Measurements from ENCODE around the gene HDGF. TPM values are rescaled to one million over a fixed set of nuclear protein-coding genes. Genes with fewer than 3 reads are reported as not detected.

The HDGF gene
- total RNA-seq, 1 donor from 2014 or later = 360 TPM

DNA sequence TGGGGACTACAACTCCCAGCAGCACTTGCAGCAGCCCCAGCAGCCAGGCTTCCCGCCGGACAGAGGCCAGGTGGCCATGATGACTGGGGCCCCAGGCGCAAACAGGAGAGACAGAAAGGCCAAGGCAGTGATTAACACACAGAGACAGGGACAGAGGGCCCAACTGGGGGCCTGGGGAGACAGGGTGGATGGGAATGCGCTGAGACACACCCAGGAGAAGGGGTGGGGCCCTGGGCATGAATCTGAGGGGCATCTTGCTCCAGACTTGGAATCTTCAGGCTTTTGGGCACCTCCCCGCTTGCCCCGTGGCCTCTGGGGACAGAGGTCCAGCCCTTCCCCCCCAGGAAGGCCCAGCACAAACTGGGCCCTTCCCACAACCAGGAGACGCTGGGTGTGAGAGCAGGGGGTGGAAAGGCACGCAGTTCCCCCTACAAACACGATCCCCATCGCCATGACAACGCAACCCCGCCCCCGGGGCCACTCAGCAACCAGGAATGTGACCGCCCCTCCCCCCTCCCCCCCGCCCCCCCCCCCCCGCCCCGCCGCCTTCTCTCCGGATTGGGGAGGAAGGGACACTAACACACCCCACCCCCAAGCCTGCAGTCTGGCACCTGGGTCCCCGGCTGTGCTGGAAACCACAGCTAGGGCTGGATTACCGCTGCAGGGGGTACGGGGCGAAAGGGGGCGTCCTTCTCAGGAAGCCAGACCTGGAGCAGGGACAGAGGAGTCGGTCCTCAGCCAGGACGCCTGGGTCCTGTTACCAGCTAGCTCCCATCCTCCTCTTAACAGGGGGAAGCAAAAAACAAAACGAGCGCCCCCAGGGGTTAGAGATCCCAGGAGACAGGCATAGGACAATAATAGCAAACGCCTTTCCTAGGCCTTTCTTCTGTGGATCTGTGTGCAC lies 4.5 kb downstream of the HDGF start:
- Mint-ChIP-seq H3K4me3 (peak overlapping the region; percentile 97), H3K9me3 (no peaks in the 10 kb centered on the region), H3K27me3 (no peaks in the 10 kb centered on the region), H3K36me3 (ENCODE audit: low read depth) (peaks cover 66% of the 10 kb centered on the region), H3K4me1 (peaks cover 40% of the 10 kb centered on the region), H3K27ac (peak overlapping the region; percentile 96)
- DNase-seq = peak; percentile 85
- intact Hi-C loops (cut with micrococcal nuclease) = no loop called here

DNA sequence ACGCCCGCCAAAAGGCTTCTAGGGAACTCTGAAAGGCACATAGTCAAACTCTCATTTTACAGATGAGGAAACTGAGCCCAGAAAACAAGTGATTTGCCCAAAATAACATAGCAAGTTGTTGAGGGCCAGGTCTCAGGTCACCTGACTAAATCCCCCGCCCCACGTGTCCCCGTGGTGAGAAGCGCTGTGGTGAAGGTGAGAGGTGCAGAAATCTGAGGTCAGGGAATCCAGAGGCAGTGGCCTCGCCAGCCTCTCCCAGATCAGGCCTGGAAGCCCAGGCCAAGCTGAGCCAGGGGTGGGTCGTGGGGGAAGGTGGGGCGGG lies 5.1 kb downstream of the HDGF start:
- DNase-seq = no peak
- H3K27me3 Mint-ChIP-seq = no peaks in the 10 kb centered on the region
- no peaks in the 10 kb centered on the region for H3K9me3 Mint-ChIP-seq
- peak overlapping the region; percentile 94 for H3K27ac Mint-ChIP-seq
- intact Hi-C loops (cut with micrococcal nuclease) = no loop called here
- peaks cover 67% of the 10 kb centered on the region for H3K36me3 Mint-ChIP-seq (ENCODE audit: low read depth)
- peak overlapping the region; percentile 97 for H3K4me3 Mint-ChIP-seq
- peaks cover 44% of the 10 kb centered on the region for H3K4me1 Mint-ChIP-seq

DNA sequence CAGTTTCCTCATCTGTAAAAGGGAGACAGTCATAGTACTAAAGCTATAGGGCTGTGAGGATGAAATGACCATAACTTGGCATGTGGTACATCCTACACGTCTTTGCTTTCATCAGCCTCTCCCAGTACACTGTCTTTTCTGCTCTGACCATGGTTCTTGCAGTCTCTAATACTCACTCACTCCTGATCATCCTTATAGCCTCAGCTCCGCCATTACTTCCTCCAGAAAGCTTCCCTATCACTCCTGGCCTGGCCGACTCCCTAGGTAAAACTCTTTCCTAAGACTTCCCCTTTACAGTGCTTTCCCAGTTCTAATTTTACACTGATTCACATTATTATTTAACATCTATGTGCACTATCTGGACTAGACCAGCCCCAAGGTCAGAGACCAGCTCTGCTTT lies 5.6 kb downstream of the HDGF start:
- peaks cover 70% of the 10 kb centered on the region for H3K36me3 Mint-ChIP-seq (ENCODE audit: low read depth)
- H3K27ac Mint-ChIP-seq = peak overlapping the region; percentile 70
- no peaks in the 10 kb centered on the region for H3K27me3 Mint-ChIP-seq
- no peak for DNase-seq
- intact Hi-C loops (cut with micrococcal nuclease) = no loop called here
- no peak overlapping the region for H3K4me3 Mint-ChIP-seq
- no peaks in the 10 kb centered on the region for H3K9me3 Mint-ChIP-seq
- peaks cover 46% of the 10 kb centered on the region for H3K4me1 Mint-ChIP-seq

DNA sequence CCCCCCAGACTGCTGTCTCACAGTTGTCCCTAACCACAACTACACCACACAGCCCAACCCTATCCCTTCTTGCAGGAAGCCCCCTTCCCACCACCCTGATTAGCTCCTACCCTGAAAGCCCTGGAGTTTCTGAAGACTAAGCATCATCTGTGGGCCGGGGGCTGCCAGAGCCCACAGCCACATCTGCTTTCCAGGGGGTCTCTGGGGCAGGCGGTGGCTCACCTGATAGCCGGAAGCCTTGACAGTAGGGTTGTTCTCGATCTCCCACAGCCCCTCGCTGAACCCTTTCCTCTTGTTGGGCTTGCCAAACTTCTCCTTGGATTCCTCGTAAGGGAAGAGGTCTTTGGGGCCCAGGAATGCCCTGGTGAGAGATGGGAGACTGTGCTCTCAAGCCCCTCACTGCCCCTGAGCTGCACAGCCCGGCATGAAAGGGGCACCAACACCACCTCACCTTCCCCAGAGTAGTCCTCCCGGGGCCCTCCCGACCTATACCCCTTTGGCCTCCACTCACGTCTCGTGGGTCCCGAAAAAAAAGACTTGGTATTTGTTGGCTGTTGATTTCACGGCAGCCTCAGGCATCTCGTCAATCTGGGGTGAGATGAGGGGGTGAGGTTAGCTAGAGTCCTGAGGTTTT lies 6.6 kb downstream of the HDGF start:
- H3K36me3 Mint-ChIP-seq (ENCODE audit: low read depth) = peaks cover 69% of the 10 kb centered on the region
- intact Hi-C loops (cut with micrococcal nuclease) = loop anchor here (5.0 kb wide), 1 partner anchor 72 kb away; the partner anchor contains the start of gene SH2D2A
- no peaks in the 10 kb centered on the region for H3K27me3 Mint-ChIP-seq
- no peak for DNase-seq
- H3K9me3 Mint-ChIP-seq = no peaks in the 10 kb centered on the region
- no peak overlapping the region for H3K4me3 Mint-ChIP-seq
- H3K27ac Mint-ChIP-seq = peak overlapping the region; percentile 70
- peaks cover 50% of the 10 kb centered on the region for H3K4me1 Mint-ChIP-seq

DNA sequence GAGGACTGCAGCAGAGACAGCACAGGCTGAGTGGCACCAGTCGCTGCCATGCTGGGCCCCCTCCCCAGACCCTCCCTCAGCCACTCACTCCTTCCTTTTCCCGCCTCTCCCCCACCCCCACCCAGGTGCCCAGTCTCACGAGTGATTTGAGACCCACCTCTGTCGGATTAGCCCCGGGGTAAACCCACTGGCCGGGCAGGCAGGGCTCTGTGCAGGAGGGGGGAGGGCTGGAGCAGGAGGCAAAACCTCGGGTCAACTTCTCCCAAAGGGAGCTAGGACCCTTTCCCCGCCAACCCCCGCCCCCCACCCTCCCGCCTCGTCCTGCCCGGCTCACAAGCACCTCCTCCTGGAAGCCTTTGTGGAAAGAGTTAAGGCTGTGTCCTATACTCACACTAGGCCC lies 7.1 kb downstream of the HDGF start:
- Mint-ChIP-seq H3K4me3 (no peak overlapping the region), H3K4me1 (peaks cover 48% of the 10 kb centered on the region), H3K9me3 (no peaks in the 10 kb centered on the region), H3K36me3 (ENCODE audit: low read depth) (peaks cover 65% of the 10 kb centered on the region), H3K27me3 (no peaks in the 10 kb centered on the region), H3K27ac (no peak overlapping the region)
- intact Hi-C loops (cut with micrococcal nuclease) = loop anchor here (5.0 kb wide), 1 partner anchor 73 kb away; the partner anchor contains the start of gene SH2D2A
- no peak for DNase-seq

DNA sequence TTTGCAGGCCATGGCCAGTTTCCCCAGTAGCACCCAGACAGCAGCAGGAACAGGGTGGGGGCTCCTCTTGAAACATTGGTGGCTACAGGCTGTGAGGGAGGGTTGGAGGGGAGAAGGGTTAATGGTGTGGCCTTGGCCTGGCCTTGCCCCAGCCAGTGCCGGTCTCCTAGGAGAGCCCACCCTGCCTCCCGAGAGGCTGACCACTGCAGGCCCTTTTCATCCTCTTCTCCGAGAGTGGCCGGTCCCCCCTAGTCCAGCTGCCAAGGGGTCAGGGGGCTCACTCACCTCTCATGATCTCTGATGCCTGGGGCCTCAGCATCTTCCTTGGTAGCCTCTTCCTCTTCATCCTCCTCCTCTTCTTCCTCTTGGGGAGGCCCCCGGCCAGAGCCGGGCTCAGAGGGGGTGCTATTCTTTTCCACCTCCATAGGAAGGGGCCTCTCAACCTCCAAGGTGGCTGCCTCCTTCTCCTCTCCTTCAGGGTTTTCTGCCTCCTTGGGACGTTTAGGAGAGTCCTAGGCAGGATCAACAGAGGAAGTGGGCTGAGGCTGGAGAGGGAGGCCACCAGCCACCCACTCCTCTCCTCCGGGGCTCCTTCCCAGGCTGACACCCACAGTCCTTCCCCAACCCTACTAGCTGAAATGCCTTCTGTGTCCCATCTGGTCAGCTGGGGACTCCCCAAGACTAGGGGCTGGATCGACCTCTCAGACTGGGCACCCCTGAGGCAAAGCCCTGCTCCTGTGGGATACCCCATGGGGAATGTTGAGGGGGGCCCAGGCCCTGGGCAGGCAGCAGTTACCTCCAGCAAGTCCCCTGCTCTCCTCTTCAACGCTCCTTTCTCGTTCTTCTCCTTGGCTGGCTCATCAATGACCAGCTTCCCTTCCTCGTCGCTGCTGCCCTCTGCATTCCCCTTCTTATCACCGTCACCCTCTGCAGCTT lies 7.8 kb downstream of the HDGF start:
- H3K9me3 Mint-ChIP-seq = no peaks in the 10 kb centered on the region
- peaks cover 63% of the 10 kb centered on the region for H3K36me3 Mint-ChIP-seq (ENCODE audit: low read depth)
- no peaks in the 10 kb centered on the region for H3K27me3 Mint-ChIP-seq
- peaks cover 41% of the 10 kb centered on the region for H3K4me1 Mint-ChIP-seq
- no peak overlapping the region for H3K4me3 Mint-ChIP-seq
- intact Hi-C loops (cut with micrococcal nuclease) = loop anchor here (5.0 kb wide), 1 partner anchor 74 kb away; the partner anchor contains the start of gene SH2D2A
- peak; percentile 60 for DNase-seq
- H3K27ac Mint-ChIP-seq = peak overlapping the region; percentile 68

DNA sequence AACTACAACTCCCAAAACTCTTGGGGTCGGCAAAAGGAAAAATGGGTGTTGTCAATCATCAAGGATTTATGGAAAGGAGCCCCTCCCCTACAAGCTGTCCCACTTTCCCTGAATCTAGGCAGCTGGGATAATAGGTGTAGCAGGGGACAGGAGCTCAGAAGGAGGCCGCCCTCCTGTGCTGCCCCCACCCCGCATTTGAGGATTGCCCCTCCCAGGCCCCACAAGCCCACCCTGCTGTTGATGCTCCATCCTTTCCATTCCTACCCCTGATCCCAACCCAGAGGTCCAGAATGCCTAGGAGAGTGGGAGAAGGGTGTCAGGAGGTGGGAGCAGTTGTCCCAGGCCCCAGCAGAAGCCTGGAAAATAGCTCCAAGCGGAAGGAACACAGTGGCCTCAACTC lies 8.7 kb downstream of the HDGF start:
- Mint-ChIP-seq H3K36me3 (ENCODE audit: low read depth) (peaks cover 67% of the 10 kb centered on the region), H3K27me3 (no peaks in the 10 kb centered on the region), H3K27ac (peak overlapping the region; percentile 48), H3K4me3 (no peak overlapping the region), H3K9me3 (no peaks in the 10 kb centered on the region), H3K4me1 (peaks cover 34% of the 10 kb centered on the region)
- intact Hi-C loops (cut with micrococcal nuclease) = loop anchor here (5.0 kb wide), 1 partner anchor 74 kb away; the partner anchor contains the start of gene SH2D2A
- no peak for DNase-seq

DNA sequence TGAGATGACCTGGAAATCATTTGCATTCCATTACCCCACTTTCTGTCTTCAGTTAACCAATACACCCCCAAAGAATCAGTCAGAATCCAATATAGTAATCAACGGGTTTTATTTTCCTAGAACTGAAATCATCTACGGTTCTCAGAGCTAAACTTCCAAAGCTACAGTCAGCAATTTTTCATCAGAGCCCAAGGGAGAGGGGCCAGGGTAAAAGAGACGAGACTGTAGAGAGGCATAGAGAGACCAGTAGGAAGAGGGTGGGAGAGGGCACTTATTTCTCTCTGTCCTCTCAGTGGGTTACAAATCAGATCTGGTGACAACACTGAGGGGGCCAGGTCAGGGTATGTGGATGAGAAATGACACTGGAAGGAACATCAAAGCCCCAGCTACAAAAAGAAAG lies 9.5 kb downstream of the HDGF start:
- H3K36me3 Mint-ChIP-seq (ENCODE audit: low read depth) = peaks cover 66% of the 10 kb centered on the region
- peak overlapping the region; percentile 96 for H3K27ac Mint-ChIP-seq
- peak overlapping the region; percentile 98 for H3K4me3 Mint-ChIP-seq
- no peaks in the 10 kb centered on the region for H3K27me3 Mint-ChIP-seq
- DNase-seq = peak; percentile 60
- intact Hi-C loops (cut with micrococcal nuclease) = loop anchor here (5.0 kb wide), 1 partner anchor 75 kb away; the partner anchor contains the start of gene SH2D2A
- H3K9me3 Mint-ChIP-seq = no peaks in the 10 kb centered on the region
- H3K4me1 Mint-ChIP-seq = peaks cover 29% of the 10 kb centered on the region

DNA sequence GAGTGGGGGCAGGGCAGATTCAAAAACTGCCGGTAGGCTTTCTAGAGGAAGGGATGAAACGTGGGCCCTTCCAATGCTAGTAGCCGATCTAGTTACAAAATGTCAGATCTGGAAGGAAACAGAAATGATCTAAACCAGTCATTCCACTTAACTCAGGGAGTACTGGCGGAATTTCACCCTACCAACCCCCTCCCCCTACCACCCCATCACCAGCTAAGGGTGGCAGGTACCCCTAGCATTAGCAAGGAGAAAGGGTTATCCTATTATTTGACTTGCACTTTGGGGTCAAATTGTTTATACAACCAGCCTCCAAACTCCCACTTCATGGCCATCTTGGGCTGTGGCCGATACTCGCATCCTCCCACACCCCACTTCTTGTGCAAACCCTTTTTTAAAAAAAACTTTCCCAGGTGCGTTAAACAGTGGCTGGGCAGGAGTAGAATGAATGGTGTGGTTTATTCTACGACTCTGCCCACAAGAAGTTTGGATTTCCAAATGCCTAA lies 9.9 kb downstream of the HDGF start:
- Mint-ChIP-seq H3K9me3 (no peaks in the 10 kb centered on the region), H3K27ac (peak overlapping the region; percentile 96), H3K4me1 (peaks cover 28% of the 10 kb centered on the region), H3K36me3 (ENCODE audit: low read depth) (peaks cover 65% of the 10 kb centered on the region), H3K4me3 (peak overlapping the region; percentile 98), H3K27me3 (no peaks in the 10 kb centered on the region)
- DNase-seq = no peak
- intact Hi-C loops (cut with micrococcal nuclease) = loop anchor here (1.0 to 5.0 kb wide), 4 partner anchors 10 to 76 kb away; partner anchors contain the start of genes HDGF, ISG20L2, METTL25B and PRCC

DNA sequence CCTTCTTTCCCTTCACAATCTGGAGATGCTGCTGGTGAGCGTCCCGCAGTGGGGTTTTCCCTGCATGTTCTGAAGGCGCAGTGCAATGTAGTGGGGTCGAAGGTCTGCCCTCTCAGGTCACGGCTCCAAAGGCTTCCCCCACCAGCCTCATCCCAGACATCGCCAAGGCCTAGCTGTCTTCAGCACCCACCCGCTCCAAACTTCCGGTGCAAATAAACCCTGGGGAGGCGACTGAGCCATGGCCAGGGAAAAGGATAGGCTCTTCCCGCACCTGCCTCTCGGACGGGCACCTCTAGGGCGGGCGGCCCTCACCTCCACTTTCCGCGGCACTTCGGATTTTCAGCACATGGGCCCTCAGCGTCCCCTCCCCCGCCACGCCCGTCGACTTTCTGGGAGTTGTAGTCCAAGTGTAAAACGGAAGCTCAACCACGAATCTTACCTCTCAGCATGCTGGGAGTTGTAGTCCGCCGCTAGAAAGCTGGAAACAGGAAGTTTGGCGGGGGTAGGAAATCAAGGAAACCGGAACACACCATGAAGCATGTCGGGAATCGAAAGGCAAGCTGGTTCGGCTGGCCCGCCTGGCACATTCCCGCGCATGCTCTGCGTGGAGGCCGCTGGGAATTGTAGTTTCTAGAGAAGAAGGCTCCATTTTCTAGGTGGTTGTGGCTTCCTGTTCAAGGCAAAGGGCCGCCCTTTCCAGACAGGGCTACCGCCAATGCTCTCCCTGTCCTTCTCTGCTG lies 10.6 kb downstream of the HDGF start, which contains the start of gene MRPL24:
Gene MRPL24, minus strand, starts transcription at position 348 of the 740 bp plus-strand sequence. CDS start 2,384 bp downstream, outside the sequence.
- Mint-ChIP-seq H3K27ac (peak within 1 kb of the TSS; percentile 96), H3K9me3 (no peaks in the 10 kb centered on the region), H3K4me1 (peaks cover 24% of the 10 kb centered on the region), H3K36me3 (ENCODE audit: low read depth) (peaks cover 66% of the 10 kb centered on the region), H3K4me3 (peak within 1 kb of the TSS; percentile 98), H3K27me3 (no peaks in the 10 kb centered on the region)
- intact Hi-C loops (cut with micrococcal nuclease) = loop anchor here (1.0 to 5.0 kb wide), 4 partner anchors 10 to 76 kb away; partner anchors contain the start of genes HDGF, ISG20L2, METTL25B and PRCC
- peak; percentile 99 for DNase-seq

DNA sequence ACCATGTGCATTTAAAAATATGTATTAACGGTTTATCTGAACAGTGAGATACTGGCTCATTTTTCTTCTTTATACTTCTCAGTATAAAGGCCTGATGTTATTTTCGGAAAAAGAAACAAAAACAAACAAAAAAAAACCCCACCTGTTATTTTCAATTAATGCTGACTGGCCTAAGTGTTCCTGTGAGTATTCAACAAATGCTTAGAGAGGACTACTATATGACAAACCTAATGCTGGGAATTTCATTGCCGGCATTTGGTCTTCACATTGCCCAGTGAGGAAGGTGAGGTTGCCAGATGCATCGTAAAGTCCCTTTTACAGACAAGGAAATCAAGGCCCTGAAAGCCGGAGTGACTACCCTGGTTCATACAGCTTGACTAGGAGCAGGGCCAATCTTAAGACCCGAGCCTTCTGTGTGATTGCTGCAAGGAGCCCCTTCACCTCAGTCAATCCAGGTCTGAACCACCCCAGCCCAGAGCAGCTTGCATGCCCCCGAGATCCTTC lies 11.2 kb downstream of the HDGF start:
- intact Hi-C loops (cut with micrococcal nuclease) = loop anchor here (5.0 kb wide), 1 partner anchor 77 kb away; the partner anchor contains the start of gene SH2D2A
- Mint-ChIP-seq H3K9me3 (no peaks in the 10 kb centered on the region), H3K27me3 (no peaks in the 10 kb centered on the region), H3K27ac (peak overlapping the region; percentile 96), H3K4me1 (peaks cover 20% of the 10 kb centered on the region), H3K36me3 (ENCODE audit: low read depth) (peaks cover 62% of the 10 kb centered on the region), H3K4me3 (peak overlapping the region; percentile 98)
- DNase-seq = no peak

DNA sequence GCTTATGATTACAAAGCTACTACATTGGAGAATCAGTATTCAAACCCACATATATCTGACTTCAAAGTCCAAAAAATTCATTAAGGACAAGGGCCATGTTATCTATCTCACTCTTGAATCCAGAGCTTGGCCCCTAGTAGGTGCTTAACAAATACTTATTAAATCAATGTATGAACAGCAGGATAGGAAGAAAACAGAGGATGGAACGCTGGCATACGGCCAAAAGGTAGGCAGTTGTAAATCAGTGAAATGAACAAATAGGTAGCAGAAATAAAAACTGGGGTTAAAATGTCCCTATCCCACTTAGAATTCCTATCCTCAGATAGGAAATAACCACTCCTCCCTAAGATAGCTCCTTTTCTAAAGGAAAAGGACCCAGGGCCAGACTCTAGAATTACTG lies 12.6 kb downstream of the HDGF start:
- intact Hi-C loops (cut with micrococcal nuclease) = no loop called here
- H3K4me1 Mint-ChIP-seq = peaks cover 15% of the 10 kb centered on the region
- H3K9me3 Mint-ChIP-seq = no peaks in the 10 kb centered on the region
- H3K27ac Mint-ChIP-seq = peak overlapping the region; percentile 16
- peak overlapping the region; percentile 61 for H3K4me3 Mint-ChIP-seq
- no peaks in the 10 kb centered on the region for H3K27me3 Mint-ChIP-seq
- DNase-seq = no peak
- peaks cover 53% of the 10 kb centered on the region for H3K36me3 Mint-ChIP-seq (ENCODE audit: low read depth)

Measured in activated CD4-positive, alpha-beta T cell treated with anti-CD3 and anti-CD28 coated beads, Interleukin-2, amount 10 ng/mL, durations not matched to agents 24 days and 14 days (primary cell).